Ureter (tissue), 1 donor: ENCODE data around the gene COPZ1. TPM values are rescaled to one million over a fixed set of nuclear protein-coding genes. Genes with fewer than 3 reads are reported as not detected.

Source experiments
- DNase-seq: peaks from one replicate; pipeline ENCODE4 v3.0.0-alpha.2; 2020; ENCODE audit warnings: low spot score
- total RNA-seq: library from RNA; stranded (reverse); gene quantifications from one replicate; pipeline ENCODE4 v1.2.4, GENCODE V29; 2023
- donor health status: DM: yes; HTN: yes; CAD: no.

Gene COPZ1
- total RNA-seq, 1 donor from 2014 or later, result 116 TPM

- DNase-seq, result peak; percentile 77
Measured at GRCh38 chr12:54394281-54394719, 69.4 kb downstream of the COPZ1 start.

GRCh38 chr12:54394986-54395385, 70.1 kb downstream of the COPZ1 start:
- DNase-seq, result no peak

- no peak for DNase-seq
Measured at GRCh38 chr12:54395545-54395944, 70.6 kb downstream of the COPZ1 start.

GRCh38 chr12:54397157-54397556, 72.2 kb downstream of the COPZ1 start:
- no peak for DNase-seq

- no peak for DNase-seq
Measured at GRCh38 chr12:54398218-54398617, 73.3 kb downstream of the COPZ1 start.

GRCh38 chr12:54398995-54399793, 74.3 kb downstream of the COPZ1 start:
- DNase-seq, result peak; percentile 88

GRCh38 chr12:54401119-54401518, 76.2 kb downstream of the COPZ1 start:
- DNase-seq, result no peak

Other genes with a start within 250 kb of the COPZ1 start
- 24.5 TPM for gene SMUG1, start 136.1 kb upstream of the COPZ1 start, total RNA-seq
- 70.2 TPM for gene CBX5, start 45.0 kb upstream of the COPZ1 start, total RNA-seq
- 1,348 TPM for gene HNRNPA1, start 44.4 kb upstream of the COPZ1 start, total RNA-seq
- gene NFE2, start 24.1 kb upstream of the COPZ1 start, total RNA-seq, result 0.57 TPM
- 0.34 TPM for gene GPR84, start 39.4 kb downstream of the COPZ1 start, total RNA-seq
- gene ZNF385A, start 59.6 kb downstream of the COPZ1 start, total RNA-seq, result 88.4 TPM
- gene ITGA5, start 94.1 kb downstream of the COPZ1 start, total RNA-seq, result 117 TPM
- gene GTSF1, start 148.5 kb downstream of the COPZ1 start, total RNA-seq, result 0.62 TPM
- gene NCKAP1L, start 172.6 kb downstream of the COPZ1 start, total RNA-seq, result 17.4 TPM
- gene PDE1B, start 224.5 kb downstream of the COPZ1 start, total RNA-seq, result 5.5 TPM